ENCODE results near the gene ALOX12B.

Gene ALOX12B

GRCh38 chr17:8087075-8087951 lies at the start of gene ALOX12B:
Gene ALOX12B (minus strand): TSS chr17:8087716. CDS start chr17:8087442, 274 bp downstream.
- DNase-seq (ENCODE audit: low read depth in 3 of 3), result no peak

- no peak for DNase-seq (ENCODE audit: low read depth in 3 of 3)
These were observed 46.4 kb upstream of the ALOX12B start for GRCh38 chr17:8133941-8134340.

- no peak for DNase-seq (ENCODE audit: low read depth in 3 of 3)
These were observed 45.9 kb upstream of the ALOX12B start for GRCh38 chr17:8133399-8133798.

GRCh38 chr17:8131844-8132441 lies 44.4 kb upstream of the ALOX12B start:
- DNase-seq (ENCODE audit: low read depth in 3 of 3), result no peak

GRCh38 chr17:8128125-8128784 lies 40.7 kb upstream of the ALOX12B start:
- DNase-seq (ENCODE audit: low read depth in 3 of 3), result no peak

- DNase-seq (ENCODE audit: low read depth in 3 of 3), result peak in 1 of 3 experiments; percentile 59
These were observed 39.1 kb upstream of the ALOX12B start for GRCh38 chr17:8126491-8127066.

GRCh38 chr17:8125947-8126490 lies 38.5 kb upstream of the ALOX12B start:
- DNase-seq (ENCODE audit: low read depth in 3 of 3), result peak in 1 of 3 experiments; percentile 16

- DNase-seq (ENCODE audit: low read depth in 3 of 3), result peak; percentile 85 to 89 (median 88)
These were observed 37.8 kb upstream of the ALOX12B start for GRCh38 chr17:8125154-8125946.

GRCh38 chr17:8124350-8125153 lies 37.0 kb upstream of the ALOX12B start:
- peak in 1 of 3 experiments; percentile 24 for DNase-seq (ENCODE audit: low read depth in 3 of 3)

- DNase-seq (ENCODE audit: low read depth in 3 of 3), result no peak
These were observed 36.3 kb upstream of the ALOX12B start, which contains the start of gene HES7 for GRCh38 chr17:8123695-8124349. Gene HES7 (minus strand): TSS chr17:8124106. CDS start chr17:8124084, 22 bp downstream.

- peak in 1 of 3 experiments; percentile 51 for DNase-seq (ENCODE audit: low read depth in 3 of 3)
These were observed 35.6 kb upstream of the ALOX12B start for GRCh38 chr17:8122924-8123694.

- DNase-seq (ENCODE audit: low read depth in 3 of 3), result peak in 1 of 3 experiments; percentile 25
These were observed 35.0 kb upstream of the ALOX12B start for GRCh38 chr17:8122422-8122923.

GRCh38 chr17:8121681-8122421 lies 34.3 kb upstream of the ALOX12B start:
- DNase-seq (ENCODE audit: low read depth in 3 of 3), result peak in 1 of 3 experiments; percentile 66

GRCh38 chr17:8121407-8121680 lies 33.8 kb upstream of the ALOX12B start:
- DNase-seq (ENCODE audit: low read depth in 3 of 3), result no peak

- DNase-seq (ENCODE audit: low read depth in 3 of 3), result peak in 2 of 3 experiments; percentile 71 to 83
These were observed 33.2 kb upstream of the ALOX12B start for GRCh38 chr17:8120520-8121406.

- peak; percentile 84 to 92 (median 85) for DNase-seq (ENCODE audit: low read depth in 3 of 3)
These were observed 32.3 kb upstream of the ALOX12B start for GRCh38 chr17:8119581-8120519.
